HepG2 (cell line): ENCODE data around the gene MKRN2OS. TPM values are rescaled to one million over a fixed set of nuclear protein-coding genes. Genes with fewer than 3 reads are reported as not detected.
A peak's percentile ranks its signal among the peaks of the same experiment; 100 is the strongest.

Experiments
- AGO1 ChIP-seq: fragments of 200-400 bp; formaldehyde crosslinking; IDR thresholded peaks from 2 replicates; pipeline ENCODE4 v1.6.1; 2017; ENCODE audit warnings: mild to moderate bottlenecking, low read depth, low read length, moderate library complexity; ENCODE audit not compliant: poor library complexity, severe bottlenecking
- ASH2L ChIP-seq: fragments of 300-600, 200-600 bp; sonication (generic); IDR thresholded peaks from 2 replicates; pipeline ENCODE4 v1.7.0; 2017; ENCODE audit warnings: low read depth, mild to moderate bottlenecking, moderate library complexity, mixed read lengths, low read length; ENCODE audit not compliant: insufficient read length
- HES4 ChIP-seq: sonication (generic); formaldehyde crosslinking; IDR thresholded peaks from 2 replicates; pipeline ENCODE4 v1.9.0; 2021; ENCODE audit warnings: mild to moderate bottlenecking, missing genetic modification reagents, borderline replicate concordance
- NONO ChIP-seq, 2 experiments: fragments of 450-650 bp in 1 of 2; sonication (generic) in 1 of 2; formaldehyde crosslinking in 1 of 2; IDR thresholded peaks in 1 of 2; conservative IDR thresholded peaks in 1 of 2; 2 replicates each; pipeline versions ENCODE4 v1.6.1 to v1.8.0; 2017 to 2022; ENCODE audit warnings: mild to moderate bottlenecking in 1 of 2, missing genetic modification reagents in 1 of 2, moderate library complexity in 1 of 2
- PRDM15 ChIP-seq: sonication (generic); formaldehyde crosslinking; IDR thresholded peaks from 2 replicates; pipeline ENCODE4 v1.4.0; 2020; ENCODE audit warnings: missing genetic modification reagents
- STAG1 ChIP-seq: sonication (generic); formaldehyde crosslinking; IDR thresholded peaks from 2 replicates; pipeline ENCODE4 v1.4.0; 2020; ENCODE audit warnings: missing genetic modification reagents
- TCF12 ChIP-seq, 2 experiments: fragments of 450-650 bp in 1 of 2; sonication (generic) in 1 of 2; formaldehyde crosslinking in 1 of 2; IDR thresholded peaks; 2 replicates each; pipeline versions ENCODE4 v1.6.1 to v1.8.0; 2017 to 2022; ENCODE audit warnings: antibody characterized with exemption in 1 of 2, mild to moderate bottlenecking in 1 of 2, missing genetic modification reagents in 1 of 2, moderate library complexity in 1 of 2
- ZFP82 ChIP-seq: sonication (generic); formaldehyde crosslinking; IDR thresholded peaks from 2 replicates; pipeline ENCODE4 v1.5.1; 2020; ENCODE audit warnings: mild to moderate bottlenecking, missing genetic modification reagents, borderline replicate concordance
- ZFP91 ChIP-seq: sonication (generic); formaldehyde crosslinking; IDR thresholded peaks from 2 replicates; pipeline ENCODE4 v1.9.0; 2022; ENCODE audit warnings: missing genetic modification reagents, mild to moderate bottlenecking, borderline replicate concordance
- ZNF224 ChIP-seq: sonication (generic); formaldehyde crosslinking; IDR thresholded peaks from 2 replicates; pipeline ENCODE4 v1.5.0; 2020; ENCODE audit warnings: mild to moderate bottlenecking, missing genetic modification reagents
- ZNF33A ChIP-seq: sonication (generic); formaldehyde crosslinking; IDR thresholded peaks from 2 replicates; pipeline ENCODE4 v1.5.1; 2020; ENCODE audit warnings: missing genetic modification reagents, mild to moderate bottlenecking, moderate library complexity, borderline replicate concordance
- ZNF367 ChIP-seq: sonication (generic); formaldehyde crosslinking; IDR thresholded peaks from 2 replicates; pipeline ENCODE4 v1.4.0; 2020; ENCODE audit warnings: missing genetic modification reagents, borderline replicate concordance
- ZNF510 ChIP-seq: sonication (generic); formaldehyde crosslinking; IDR thresholded peaks from 2 replicates; pipeline ENCODE4 v1.4.0; 2020; ENCODE audit warnings: low read depth, mild to moderate bottlenecking, missing genetic modification reagents
- ZNF639 ChIP-seq: conservative IDR thresholded peaks from 2 replicates; pipeline ENCODE4 v1.6.1; 2018; ENCODE audit warnings: missing genetic modification reagents
- ZNF674 ChIP-seq: sonication (generic); formaldehyde crosslinking; IDR thresholded peaks from 2 replicates; pipeline ENCODE4 v1.5.0; 2020; ENCODE audit warnings: low read depth, mild to moderate bottlenecking, missing genetic modification reagents
- ZNF777 ChIP-seq: sonication (generic); formaldehyde crosslinking; IDR thresholded peaks from 2 replicates; pipeline ENCODE4 v1.4.0; 2020; ENCODE audit warnings: missing genetic modification reagents
- polyA plus RNA-seq, 8 experiments: library from polyadenylated mRNA; depleted of rRNA in 3 of 8; stranded (reverse) in 7 of 8; unstranded in 1 of 8; fragments of >200 nt; fragmentation: Illumina TruSeq in 4 of 8; extraction: Trizol in 4 of 8; gene quantifications; 2 replicates each; pipeline versions ENCODE4 v1.2.1 to v1.2.3, GENCODE V29; 2011 to 2016; ENCODE audit warnings: low read depth in 4 of 8, missing spikeins in 1 of 8, mixed read lengths in 1 of 8; ENCODE audit not compliant: insufficient read depth in 1 of 8
- total RNA-seq, 5 experiments: library from RNA; depleted of rRNA; stranded (reverse); fragments of >200 nt; fragmentation: Illumina TruSeq; extraction: Trizol; gene quantifications; 2 replicates each; pipeline ENCODE4 v1.2.3, GENCODE V29; 2016; ENCODE audit warnings: low read depth in 1 of 5

Gene MKRN2OS
- total and polyA plus RNA-seq, 2 of the 13 experiments (the other 11 are each of a cell fraction or from before 2014, with no cell fraction given) = not detected

- TF ChIP-seq ZNF674 (peak; percentile 91; the same call in 1 of the 2 replicates), ZNF367 (CRISPR knock-in tag) (no peak), PRDM15 (CRISPR knock-in tag) (0 out of 2 replicates have a peak, but pooled peaks have one; percentile 39), NONO (IDR thresholded peaks at IDR 0.05) (no peak), NONO (CRISPR knock-in tag; conservative IDR thresholded peaks at IDR 0.05) (peak; percentile 56; the same call in 1 of the 2 replicates), ZNF639 (CRISPR knock-in tag) (peak; percentile 92), ZFP91 (CRISPR knock-in tag) (peak; percentile 89), ZNF510 (CRISPR knock-in tag) (no peak; the same call in 1 of the 2 replicates), ZNF33A (CRISPR knock-in tag) (no peak), STAG1 (CRISPR knock-in tag) (no peak), ZFP82 (CRISPR knock-in tag) (peak; percentile 81; the same call in 1 of the 2 replicates), ASH2L (peak; percentile 93), ZNF777 (CRISPR knock-in tag) (peak; percentile 30; the same call in 1 of the 2 replicates), AGO1 (no peak), TCF12 (IDR thresholded peaks at IDR 0.05) (no peak), TCF12 (CRISPR knock-in tag; IDR thresholded peaks at IDR 0.05) (0 out of 2 replicates have a peak, but pooled peaks have one; percentile 45), ZNF224 (CRISPR knock-in tag) (no peak), HES4 (CRISPR knock-in tag) (peak; percentile 81; the same call in 1 of the 2 replicates)
These were observed 11.6 kb upstream of the MKRN2OS start, which contains the start of gene MKRN2 (continued) for GRCh38 chr3:12556690-12557472.
